ENCODE data around the gene HTR5A. TPM values are rescaled to one million over a fixed set of nuclear protein-coding genes. Genes with fewer than 3 reads are reported as not detected.

HTR5A gene
- total RNA-seq, 1 donor = under 0.01 TPM

- DNase-seq (ENCODE audit: low read depth in 2 of 3, low spot score in 2 of 3) = no peak
These were observed 66.6 kb downstream of the HTR5A start for GRCh38 chr7:155136619-155137243.

Small RNA genes lying within 50 kb of the gene (small RNA-seq; reads per million reads assigned to genes)
- not detected for gene AC092628.1

Other genes with a start within 250 kb of the HTR5A start
- gene PAXIP1, start 67.2 kb upstream of the HTR5A start, total RNA-seq = 9.7 TPM
- 95.9 TPM for gene INSIG1, start 227.6 kb downstream of the HTR5A start, total RNA-seq

Measured in hematopoietic multipotent progenitor cell (in vitro differentiated cells).